Iris pigment epithelial cell (primary cell): ENCODE results near the gene FAS.

Experiments used
- DNase-seq: peaks from one replicate; pipeline ENCODE4 v3.0.0-alpha.2; 2011; ENCODE audit warnings: low read depth

FAS gene

DNA sequence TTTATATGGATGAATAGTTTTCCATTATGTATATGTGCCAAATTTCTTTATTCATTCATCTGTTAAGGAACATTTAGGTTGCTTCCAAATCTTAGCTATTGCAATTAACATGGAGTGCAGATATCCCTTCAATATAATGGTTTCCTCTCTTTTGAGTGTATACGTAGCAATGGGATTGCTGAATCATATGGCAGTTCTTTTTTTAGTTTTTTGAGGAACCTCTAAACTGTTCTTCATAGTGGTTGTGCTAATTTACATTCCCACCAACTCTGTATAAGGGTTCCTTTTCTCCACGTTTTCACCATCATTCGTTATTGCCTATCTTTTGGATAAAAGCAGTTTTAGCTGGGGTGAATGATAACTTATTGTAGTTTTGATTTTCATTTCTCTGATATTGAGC is 46.5 kb downstream of the FAS start:
- no peak for DNase-seq

DNA sequence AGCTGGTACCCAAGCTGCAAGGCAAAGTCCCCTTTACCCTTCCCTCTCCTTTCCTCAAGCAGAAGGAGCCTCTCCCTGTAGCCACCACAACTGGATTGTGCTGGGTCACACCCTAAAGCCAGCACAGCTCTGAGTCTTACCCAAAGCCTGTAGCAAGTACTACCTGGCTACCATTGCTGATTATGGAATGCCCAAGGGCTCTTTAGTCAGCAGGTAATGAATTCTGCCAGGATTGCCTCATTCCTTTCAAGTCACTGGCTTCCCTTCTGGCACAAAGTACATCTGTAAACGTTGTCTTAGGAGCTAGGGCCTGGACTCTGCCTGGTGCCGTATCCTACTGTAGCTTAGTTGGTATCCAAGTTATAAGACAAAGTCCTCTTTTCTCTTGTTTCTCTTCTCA is 52.0 kb downstream of the FAS start:
- no peak for DNase-seq

DNA sequence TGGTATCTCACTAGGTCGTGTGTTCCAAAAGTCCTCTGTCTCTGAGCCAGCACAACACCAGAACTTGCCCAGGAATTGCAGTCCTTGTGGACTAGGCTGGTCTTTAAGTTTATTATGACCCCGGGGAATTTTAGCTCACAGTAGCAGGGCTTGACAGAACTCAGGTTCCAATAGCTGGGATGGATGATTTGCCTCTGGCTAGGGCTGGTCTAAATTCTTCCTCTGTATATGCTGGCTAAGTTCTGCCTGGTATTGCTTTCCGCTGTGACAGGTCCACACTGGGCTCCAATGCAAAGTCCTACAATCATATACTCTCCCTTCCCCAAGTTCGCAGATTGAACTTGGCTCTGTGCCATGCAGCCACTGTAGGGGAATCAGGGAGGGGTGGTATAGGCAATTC is 52.5 kb downstream of the FAS start:
- no peak for DNase-seq

DNA sequence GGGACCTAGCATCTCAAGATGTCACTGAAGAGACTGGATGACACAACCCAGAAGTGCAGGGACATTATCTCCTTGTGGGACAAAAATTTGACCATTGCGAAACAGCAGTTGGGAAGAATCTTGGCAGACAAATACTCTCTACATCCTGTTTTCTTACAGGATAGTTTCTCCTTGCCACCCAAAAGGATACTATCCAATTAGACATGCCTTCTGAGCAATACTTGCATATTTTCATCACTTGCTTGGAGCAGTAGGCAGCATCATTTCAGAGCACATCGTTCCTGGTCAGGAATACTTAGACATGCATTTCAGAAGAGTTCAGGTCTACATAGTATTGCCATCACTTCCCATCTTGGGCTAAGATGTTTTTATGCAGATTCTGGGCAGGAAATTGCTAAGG is 56.8 kb downstream of the FAS start:
- no peak for DNase-seq

DNA sequence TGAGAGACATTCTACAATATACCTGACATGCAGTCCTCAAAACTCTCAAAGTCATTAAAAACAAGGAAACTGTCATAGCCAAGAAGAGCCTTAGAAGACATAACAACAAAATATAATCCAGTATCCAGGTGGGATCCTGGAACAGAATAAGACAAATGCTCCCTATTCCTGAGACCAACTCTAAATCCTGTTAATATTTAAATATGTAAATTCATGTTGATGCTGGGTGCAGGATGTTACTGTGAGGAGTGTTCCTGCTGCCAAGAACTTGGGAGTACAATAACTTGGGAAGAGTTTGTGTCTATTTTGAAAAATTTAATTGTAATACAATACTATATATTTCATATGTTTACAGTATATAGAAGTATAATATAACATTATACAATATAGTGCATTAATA is 61.0 kb downstream of the FAS start:
- no peak for DNase-seq

DNA sequence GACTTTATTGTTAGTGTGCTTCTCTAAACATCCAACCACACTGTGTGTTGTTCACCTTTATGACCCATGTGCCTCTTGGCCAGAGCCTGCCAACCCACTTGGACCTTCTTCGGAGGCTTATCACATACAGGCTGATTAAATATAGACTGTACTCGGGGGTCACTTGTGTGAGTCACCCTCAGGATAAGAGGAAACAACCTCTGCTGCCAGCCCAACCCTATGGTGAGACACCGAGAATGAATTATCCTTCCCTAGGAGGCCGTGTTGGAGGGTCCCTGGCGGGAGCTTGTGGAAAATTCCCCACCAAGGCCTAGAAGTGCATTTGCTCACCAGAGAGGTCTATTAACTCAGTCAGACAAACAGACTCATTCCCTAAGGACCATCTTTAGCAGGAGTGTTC is 63.0 kb downstream of the FAS start:
- DNase-seq, result no peak

DNA sequence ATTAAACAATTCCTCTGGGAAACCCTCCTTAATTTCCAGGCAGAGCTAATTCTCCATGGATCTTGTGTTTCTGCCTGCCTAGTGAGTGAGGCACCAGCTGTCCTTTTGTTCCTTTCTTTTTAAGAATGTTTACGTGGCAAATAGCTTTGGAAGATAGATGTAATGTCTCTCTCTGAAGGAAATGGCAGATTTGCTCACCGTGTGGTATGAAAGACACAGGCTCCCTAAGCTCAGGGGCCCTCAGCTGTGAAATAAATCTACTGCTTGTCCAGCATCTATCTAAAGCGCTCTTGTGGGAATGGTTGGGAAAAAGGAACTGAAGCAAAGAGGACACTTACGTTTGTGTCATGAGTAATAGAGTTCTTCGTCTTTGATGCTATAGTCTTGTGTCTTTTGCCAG is 64.6 kb downstream of the FAS start:
- DNase-seq, result no peak

DNA sequence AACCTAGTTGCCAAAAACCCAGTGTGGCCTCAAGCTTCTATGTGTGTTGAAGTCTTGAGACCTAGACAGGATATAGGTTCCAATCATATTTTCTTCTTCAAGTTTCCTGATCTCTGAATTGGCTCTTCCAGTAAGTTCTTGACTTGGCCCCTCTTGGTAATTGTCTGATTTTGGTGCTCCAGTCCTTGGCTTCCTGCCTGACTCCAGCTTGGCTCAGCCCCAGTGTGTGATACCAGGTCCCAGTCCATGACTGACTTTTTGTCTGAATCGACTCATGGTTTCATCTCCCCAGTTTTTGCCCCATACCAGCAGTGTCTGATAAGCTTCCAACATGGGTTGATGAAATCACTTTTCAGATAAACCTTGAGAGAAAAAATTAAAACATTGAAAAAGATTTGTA is 72.3 kb downstream of the FAS start:
- peak; percentile 22 for DNase-seq

DNA sequence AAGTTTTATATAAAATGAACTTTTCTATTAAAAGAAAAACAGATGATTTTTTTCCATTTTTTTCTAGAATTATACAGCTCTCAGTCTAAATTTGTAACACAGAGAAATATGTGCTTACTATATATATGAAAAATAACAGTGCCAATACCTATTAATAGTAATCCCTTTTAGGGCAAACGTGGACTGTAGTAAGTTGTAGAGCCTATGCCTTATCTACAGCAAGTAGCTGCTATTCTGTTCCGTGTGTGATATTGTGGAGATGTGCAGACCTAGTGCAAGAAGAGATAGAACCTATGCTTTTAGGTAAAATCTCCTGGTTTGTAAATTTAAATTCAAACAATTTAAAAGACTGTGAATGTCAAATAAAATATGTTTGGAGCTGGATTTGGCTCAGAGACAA is 72.9 kb downstream of the FAS start:
- DNase-seq, result no peak

DNA sequence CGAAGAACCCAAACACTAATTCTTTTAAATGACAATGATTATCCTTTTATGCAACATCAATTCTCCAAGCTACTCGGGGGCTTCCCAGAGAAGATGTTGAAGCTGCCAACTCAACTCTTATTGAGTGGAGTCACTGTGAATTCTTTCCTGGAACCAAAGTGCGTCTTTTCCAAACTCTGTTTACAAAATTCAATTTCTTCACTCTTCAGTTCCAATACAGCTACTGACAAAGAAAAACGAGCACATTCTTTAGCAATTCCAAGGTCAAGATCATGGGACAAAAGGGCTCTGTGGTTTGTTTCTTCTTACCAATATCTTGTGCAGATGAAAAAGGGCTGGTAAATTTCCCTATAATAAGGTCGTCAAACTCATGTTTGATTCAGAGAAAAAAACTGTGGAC is 74.2 kb downstream of the FAS start:
- peak; percentile 65 for DNase-seq
